GM12892 (cell line): ENCODE results near the gene CDCA8.

ENCODE experiments used
- POLR2A ChIP-seq: IDR thresholded peaks from 2 replicates; pipeline ENCODE4 v1.6.1; 2011; ENCODE audit warnings: low read depth, low read length, control low read depth
- POLR2AphosphoS5 ChIP-seq: IDR thresholded peaks from 2 replicates; pipeline ENCODE4 v1.6.1; 2011; ENCODE audit warnings: low read depth, low read length, control low read depth

GRCh38 chr1:37697737-37698136 lies 5.4 kb downstream of the CDCA8 start:
- TF ChIP-seq POLR2AphosphoS5, result no peak
- TF ChIP-seq POLR2A, result no peak
